Activated CD4-positive, alpha-beta T cell treated with anti-CD3 and anti-CD28 coated beads, Interleukin-2, amount 50 U/mL, for 16 hours (primary cell): ENCODE data around the gene ZHX3.

ENCODE experiments used
- DNase-seq: peaks from one replicate; pipeline ENCODE4 v3.0.0-alpha.2; 2020

The ZHX3 gene

GRCh38 chr20:41168281-41169161 is 149.0 kb downstream of the ZHX3 start:
- DNase-seq, result no peak

GRCh38 chr20:41167481-41168253 is 149.9 kb downstream of the ZHX3 start:
- DNase-seq, result peak; percentile 28

GRCh38 chr20:41167118-41167470 is 150.4 kb downstream of the ZHX3 start:
- no peak for DNase-seq

- DNase-seq, result no peak
Measured at GRCh38 chr20:41166201-41167117, 151.1 kb downstream of the ZHX3 start.

- no peak for DNase-seq
Measured at GRCh38 chr20:41165001-41165882, 152.3 kb downstream of the ZHX3 start.

- DNase-seq, result no peak
Measured at GRCh38 chr20:41163821-41164220, 153.7 kb downstream of the ZHX3 start.

GRCh38 chr20:41162396-41162795 is 155.1 kb downstream of the ZHX3 start:
- no peak for DNase-seq

GRCh38 chr20:41161886-41162285 is 155.6 kb downstream of the ZHX3 start:
- no peak for DNase-seq

GRCh38 chr20:41160686-41161085 is 156.8 kb downstream of the ZHX3 start:
- no peak for DNase-seq

GRCh38 chr20:41159547-41159946 is 158.0 kb downstream of the ZHX3 start:
- no peak for DNase-seq

GRCh38 chr20:41158082-41158625 is 159.4 kb downstream of the ZHX3 start:
- no peak for DNase-seq

GRCh38 chr20:41155261-41155660 is 162.3 kb downstream of the ZHX3 start:
- DNase-seq, result no peak

GRCh38 chr20:41154436-41155176 is 162.9 kb downstream of the ZHX3 start:
- DNase-seq, result no peak

GRCh38 chr20:41152108-41152757 is 165.3 kb downstream of the ZHX3 start:
- no peak for DNase-seq

- no peak for DNase-seq
Measured at GRCh38 chr20:41151134-41151869, 166.2 kb downstream of the ZHX3 start.

- DNase-seq, result no peak
Measured at GRCh38 chr20:41150664-41151063, 166.9 kb downstream of the ZHX3 start.

GRCh38 chr20:41148942-41149341 is 168.6 kb downstream of the ZHX3 start:
- DNase-seq, result no peak

GRCh38 chr20:41147767-41148191 is 169.8 kb downstream of the ZHX3 start:
- DNase-seq, result no peak

GRCh38 chr20:41145821-41146620 is 171.5 kb downstream of the ZHX3 start:
- DNase-seq, result no peak
